Spleen (tissue), 11 donors: Measurements from ENCODE around the gene ANO1. TPM values are rescaled to one million over a fixed set of nuclear protein-coding genes. Genes with fewer than 3 reads are reported as not detected.

Experiments used
- DNase-seq: peaks from one replicate; pipeline ENCODE4 v3.0.0-alpha.2; 2020
- H3K27ac ChIP-seq, 8 donors: fragments of 200-600 bp; sonication (generic) in 7 of 8; 1 replicate in 4 of 8; 2 replicates in 4 of 8; pipeline versions ENCODE4 v1.5.0 to v1.8.0; 2016 to 2021; ENCODE audit warnings: inconsistent platforms in 4 of 8, mild to moderate bottlenecking in 4 of 8, moderate library complexity in 1 of 8
- H3K27me3 ChIP-seq, 7 donors: fragments of 200-600 bp; sonication (generic) in 6 of 7; replicated peaks in 1 of 7; 1 replicate in 4 of 7; 2 replicates in 3 of 7; pipeline versions ENCODE4 v1.5.0 to v1.8.0; 2016 to 2021; ENCODE audit warnings: inconsistent platforms in 3 of 7, mild to moderate bottlenecking in 1 of 7
- H3K36me3 ChIP-seq, 6 donors: fragments of 200-600 bp; sonication (generic) in 5 of 6; 1 replicate in 4 of 6; 2 replicates in 2 of 6; pipeline versions ENCODE4 v1.5.0 to v1.8.0; 2016 to 2021; ENCODE audit warnings: inconsistent platforms in 2 of 6
- H3K4me1 ChIP-seq, 6 donors: fragments of 200-600 bp; sonication (generic) in 5 of 6; 1 replicate in 3 of 6; 2 replicates in 3 of 6; pipeline versions ENCODE4 v1.5.0 to v1.8.0; 2016 to 2021; ENCODE audit warnings: inconsistent platforms in 3 of 6
- H3K4me3 ChIP-seq, 8 donors: fragments of 200-600 bp; sonication (generic) in 7 of 8; 1 replicate in 4 of 8; 2 replicates in 4 of 8; pipeline versions ENCODE4 v1.5.0 to v1.8.0; 2016 to 2021; ENCODE audit warnings: inconsistent platforms in 4 of 8, mild to moderate bottlenecking in 4 of 8, moderate library complexity in 2 of 8
- H3K9me3 ChIP-seq, 8 donors: fragments of 200-600 bp; sonication (generic) in 7 of 8; 1 replicate in 4 of 8; 2 replicates in 4 of 8; pipeline versions ENCODE4 v1.5.0 to v1.8.0; 2016 to 2021; ENCODE audit warnings: inconsistent platforms in 4 of 8
- POLR2A ChIP-seq, 3 donors: fragments of 450-650 bp; IDR thresholded peaks; one replicate each; pipeline ENCODE4 v1.5.1; 2017; ENCODE audit warnings: antibody characterized with exemption in 3 of 3, mild to moderate bottlenecking in 1 of 3
- POLR2AphosphoS5 ChIP-seq, 3 donors: sonication (generic); formaldehyde crosslinking; IDR thresholded peaks; one replicate each; pipeline ENCODE4 v1.5.1; 2017; ENCODE audit warnings: antibody characterized with exemption in 3 of 3
- WGBS, 5 donors: extraction: QIAGEN DNeasy Blood & Tissue Kit in 3 of 5; methylation state at CpG; one replicate each; pipeline versions ENCODE4 v1.1.5 to v1.1.7; 2013 to 2018; 5-methylcytosine and 5-hydroxymethylcytosine counted together
- intact Hi-C: fragments of 100-400 bp; cut with DNase I; formaldehyde crosslinking; loops from one replicate; pipeline ENCODE4 v1.15.0; 2023; ENCODE audit warnings: low total_unique reads
- polyA plus RNA-seq, 3 donors: library from polyadenylated mRNA; stranded (reverse); fragments of 200-250 nt; gene quantifications; one replicate each; pipeline ENCODE4 v1.2.1, GENCODE V29; 2013
- total RNA-seq, 7 donors: library from RNA; depleted of rRNA in 3 of 7; stranded (reverse); fragments of >200 nt in 3 of 7; fragmentation: NEBNext Ultra II Directional in 4 of 7; extraction: Animal tissue kit (Norgen Biotek cat#: 25700) in 4 of 7; gene quantifications; one replicate each; pipeline versions ENCODE4 v1.1.0 to v1.2.1, GENCODE V29; 2016 to 2021
- TF ChIP-seq, protein P1 (sequence below), 11 experiments: fragments of 200-600 bp in 7 of 11; fragments of 450-650 bp in 4 of 11; sonication (generic) in 4 of 11; IDR thresholded peaks in 8 of 11; conservative IDR thresholded peaks in 3 of 11; 1 replicate in 7 of 11; 2 replicates in 4 of 11; pipeline versions ENCODE4 v1.4.0 to v1.8.0; 2016 to 2021; ENCODE audit warnings: antibody characterized with exemption in 11 of 11, inconsistent platforms in 4 of 11, mild to moderate bottlenecking in 1 of 11
- donor health status: healthy with polysubstance abuse.
- donor health status: DM: no; HTN: no; CAD: no; lungs with moderate emphysema.
- donor health status: DM: no; HTN: no; CAD: no.
- donor health status: Bipolar disorder and iron deficiency.
- donor health status: healthy.
- donor health status: DM: no; HTN: no; CAD: no.
- donor health status: DM: yes; HTN: yes; CAD: no.

The ANO1 gene
- total and polyA plus RNA-seq, 10 donors, result 0.22 to 1.2 (median 0.62) TPM

GRCh38 chr11:70068345-70068744 lies 9.8 kb upstream of the ANO1 start:
- no peaks in the 10 kb centered on the region for H3K36me3 ChIP-seq
- no peak overlapping the region for H3K27ac ChIP-seq
- peaks cover 0 to 73% (median 6%) of the 10 kb centered on the region in 7 donors for H3K27me3 ChIP-seq
- no peak for DNase-seq
- TF ChIP-seq POLR2AphosphoS5 (IDR thresholded peaks at IDR 0.05), result no peak
- TF ChIP-seq, protein P1, sequence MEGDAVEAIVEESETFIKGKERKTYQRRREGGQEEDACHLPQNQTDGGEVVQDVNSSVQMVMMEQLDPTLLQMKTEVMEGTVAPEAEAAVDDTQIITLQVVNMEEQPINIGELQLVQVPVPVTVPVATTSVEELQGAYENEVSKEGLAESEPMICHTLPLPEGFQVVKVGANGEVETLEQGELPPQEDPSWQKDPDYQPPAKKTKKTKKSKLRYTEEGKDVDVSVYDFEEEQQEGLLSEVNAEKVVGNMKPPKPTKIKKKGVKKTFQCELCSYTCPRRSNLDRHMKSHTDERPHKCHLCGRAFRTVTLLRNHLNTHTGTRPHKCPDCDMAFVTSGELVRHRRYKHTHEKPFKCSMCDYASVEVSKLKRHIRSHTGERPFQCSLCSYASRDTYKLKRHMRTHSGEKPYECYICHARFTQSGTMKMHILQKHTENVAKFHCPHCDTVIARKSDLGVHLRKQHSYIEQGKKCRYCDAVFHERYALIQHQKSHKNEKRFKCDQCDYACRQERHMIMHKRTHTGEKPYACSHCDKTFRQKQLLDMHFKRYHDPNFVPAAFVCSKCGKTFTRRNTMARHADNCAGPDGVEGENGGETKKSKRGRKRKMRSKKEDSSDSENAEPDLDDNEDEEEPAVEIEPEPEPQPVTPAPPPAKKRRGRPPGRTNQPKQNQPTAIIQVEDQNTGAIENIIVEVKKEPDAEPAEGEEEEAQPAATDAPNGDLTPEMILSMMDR (IDR thresholded peaks at IDR 0.05 in 8 of 11, conservative IDR thresholded peaks at IDR 0.05 in 3 of 11), result no peak
- H3K9me3 ChIP-seq, result no peaks in the 10 kb centered on the region
- 47 to 66% (median 63%) methylated on average over 6 of the region's 6 CpGs for WGBS, 5 donors
- intact Hi-C loops, result no loop called here
- H3K4me1 ChIP-seq, result peaks cover 0 to 34% (median 15%) of the 10 kb centered on the region in 6 donors
- no peak overlapping the region for H3K4me3 ChIP-seq

- intact Hi-C loops, result no loop called here
- H3K36me3 ChIP-seq, result no peaks in the 10 kb centered on the region
- H3K4me1 ChIP-seq, result peaks cover 0 to 36% (median 18%) of the 10 kb centered on the region in 6 donors
- peak; percentile 41 for DNase-seq
- no peak overlapping the region for H3K27ac ChIP-seq
- 64 to 97% (median 86%) methylated on average over 2 of the region's 2 CpGs for WGBS, 5 donors
- TF ChIP-seq POLR2A (IDR thresholded peaks at IDR 0.05) (no peak), POLR2AphosphoS5 (IDR thresholded peaks at IDR 0.05) (no peak)
- TF ChIP-seq, protein P1 (IDR thresholded peaks at IDR 0.05 in 8 of 11, conservative IDR thresholded peaks at IDR 0.05 in 3 of 11), result no peak
- H3K27me3 ChIP-seq, result peaks cover 0 to 80% (median 8%) of the 10 kb centered on the region in 7 donors
- H3K4me3 ChIP-seq, result no peak overlapping the region
- H3K9me3 ChIP-seq, result no peaks in the 10 kb centered on the region
Observed at GRCh38 chr11:70068950-70069349, 9.2 kb upstream of the ANO1 start.

DNA sequence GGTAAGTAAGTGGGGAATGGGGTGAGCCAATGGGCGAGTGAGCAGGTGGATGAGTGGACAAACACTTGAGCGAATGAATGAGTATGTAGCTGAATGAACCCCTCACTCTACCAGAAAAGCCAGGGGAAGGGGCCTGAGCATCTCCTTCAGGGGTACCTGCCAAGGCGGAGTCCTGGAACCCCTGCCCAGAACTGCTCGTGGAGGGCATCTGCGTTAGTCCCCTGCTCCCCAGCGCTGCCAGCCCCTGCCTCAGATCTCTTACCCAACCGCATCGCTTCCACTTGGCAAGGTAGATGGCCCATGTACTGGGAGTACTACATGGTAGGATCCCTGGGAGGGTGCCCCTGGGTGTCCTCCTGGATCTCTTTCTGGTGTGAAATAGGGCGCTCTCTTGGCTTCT lies 7.4 kb upstream of the ANO1 start:
- DNase-seq, result peak; percentile 43
- Histone ChIP-seq H3K27ac (no peak overlapping the region), H3K4me3 (no peak overlapping the region), H3K4me1 (peaks cover 0 to 36% (median 19%) of the 10 kb centered on the region in 6 donors), H3K36me3 (no peaks in the 10 kb centered on the region), H3K9me3 (no peaks in the 10 kb centered on the region), H3K27me3 (peaks cover 0 to 89% (median 8%) of the 10 kb centered on the region in 7 donors)
- TF ChIP-seq POLR2A (IDR thresholded peaks at IDR 0.05) (no peak), POLR2AphosphoS5 (IDR thresholded peaks at IDR 0.05) (no peak)
- TF ChIP-seq, protein P1 (IDR thresholded peaks at IDR 0.05 in 8 of 11, conservative IDR thresholded peaks at IDR 0.05 in 3 of 11), result no peak
- 90 to 99% (median 96%) methylated on average over 9 of the region's 9 CpGs for WGBS, 5 donors
- intact Hi-C loops, result no loop called here

DNA sequence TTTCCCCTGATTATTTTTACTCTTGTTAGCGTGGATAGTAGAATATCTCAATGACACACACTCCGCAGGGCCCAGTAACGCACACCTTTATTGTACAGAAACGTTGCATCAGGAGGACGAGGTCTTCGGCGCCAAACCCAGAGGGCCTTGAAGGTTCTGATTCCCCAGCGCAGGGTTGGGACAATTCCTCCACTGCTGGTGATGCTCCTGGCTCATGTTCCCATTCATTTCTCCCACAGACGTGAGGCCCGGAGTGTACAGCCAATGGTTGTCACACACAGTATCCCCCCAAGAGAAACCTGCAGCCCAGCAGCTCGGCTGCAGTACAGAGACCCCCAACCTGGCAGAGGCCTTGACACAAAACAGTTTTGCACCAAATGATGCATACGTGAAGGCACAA lies 6.1 kb upstream of the ANO1 start:
- no peak for DNase-seq
- intact Hi-C loops, result no loop called here
- Histone ChIP-seq H3K27me3 (peaks cover 0 to 98% (median 8%) of the 10 kb centered on the region in 7 donors), H3K27ac (no peak overlapping the region), H3K4me1 (peaks cover 0 to 42% (median 21%) of the 10 kb centered on the region in 6 donors), H3K4me3 (no peak overlapping the region), H3K9me3 (no peaks in the 10 kb centered on the region), H3K36me3 (no peaks in the 10 kb centered on the region)
- 79 to 91% (median 80%) methylated on average over 12 of the region's 12 CpGs for WGBS, 5 donors
- no peak for TF ChIP-seq POLR2A (IDR thresholded peaks at IDR 0.05)
- TF ChIP-seq, protein P1 (IDR thresholded peaks at IDR 0.05 in 8 of 11, conservative IDR thresholded peaks at IDR 0.05 in 3 of 11), result no peak
- TF ChIP-seq POLR2AphosphoS5 (IDR thresholded peaks at IDR 0.05), result no peak
